ENCODE results near the gene ATP13A2. TPM values are rescaled to one million over a fixed set of nuclear protein-coding genes. Genes with fewer than 3 reads are reported as not detected.

ATP13A2 gene
- total RNA-seq, 8 experiments from 2014 or later = 32.2 to 80.0 (median 55.8) TPM

GRCh38 chr1:17027403-17027802, 15.7 kb upstream of the ATP13A2 start:
- no peak overlapping the region for H3K4me3 ChIP-seq
- WGBS, 10 experiments = 8 to 92% (median 70%) methylated on average over 1 to 5 of the region's 5 CpGs; no CpG with 5 or more reads in 3 of the 10 experiments
- no peaks in the 10 kb centered on the region for H3K4me1 ChIP-seq (replicated peaks in 1 of 2)
- peak in 3 of 8 experiments; percentile 78 to 94 (median 84) for ATAC-seq (replicated peaks in 6 of 8)
- no peak overlapping the region for H3K27ac ChIP-seq
- in situ Hi-C loops (cut with MboI; ENCODE audit: low pct_unique_long_range_greater_than_20kb in 2 of 9, low sequenced_read_pairs in 9 of 9, unreplicated experiment in 9 of 9) = loop anchor here in 1 of 9 experiments (25.0 kb wide), 1 partner anchor 390 kb away; no protein-coding TSS in a partner anchor

DNA sequence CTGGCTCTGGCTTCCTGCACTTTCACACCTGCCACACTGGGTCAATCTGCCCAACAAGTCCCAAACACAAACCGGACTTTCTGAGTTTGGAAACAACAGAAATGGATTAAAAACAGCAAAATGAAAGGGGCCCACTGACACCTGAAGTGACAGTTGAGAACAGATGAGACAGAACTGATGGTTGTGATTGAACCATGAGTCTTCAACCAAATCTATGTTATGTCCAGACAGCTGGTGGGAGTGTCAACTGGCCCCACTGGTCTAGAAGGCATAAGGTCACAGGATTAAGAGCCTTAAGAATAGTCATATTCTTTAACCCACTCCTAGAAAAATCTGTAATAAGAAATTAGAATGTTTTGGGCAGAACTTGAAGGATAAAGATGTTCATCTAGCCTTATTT, 13.0 kb upstream of the ATP13A2 start:
- in situ Hi-C loops (cut with MboI; ENCODE audit: low pct_unique_long_range_greater_than_20kb in 2 of 9, low sequenced_read_pairs in 9 of 9, unreplicated experiment in 9 of 9) = loop anchor here in 2 of 9 experiments (25.0 kb wide), 1 partner anchor 387 kb away; no protein-coding TSS in a partner anchor
- ATAC-seq (replicated peaks in 6 of 8) = no peak
- 83 to 100% (median 100%) methylated on average over 1 of the region's 1 CpG; no CpG with 5 or more reads in 5 of the 10 experiments for WGBS, 10 experiments
- Histone ChIP-seq H3K4me3 (no peak overlapping the region), H3K4me1 (replicated peaks in 1 of 2) (no peaks in the 10 kb centered on the region), H3K27ac (no peak overlapping the region)

- H3K4me1 ChIP-seq (replicated peaks in 1 of 2) = no peaks in the 10 kb centered on the region
- H3K27ac ChIP-seq = no peak overlapping the region
- in situ Hi-C loops (cut with MboI; ENCODE audit: low pct_unique_long_range_greater_than_20kb in 2 of 9, low sequenced_read_pairs in 9 of 9, unreplicated experiment in 9 of 9) = loop anchor here in 1 of 9 experiments (25.0 kb wide), 1 partner anchor 386 kb away; no protein-coding TSS in a partner anchor
- WGBS, 10 experiments = 60 to 100% (median 85%) methylated on average over 1 to 3 of the region's 3 CpGs; no CpG with 5 or more reads in 4 of the 10 experiments
- no peak overlapping the region for H3K4me3 ChIP-seq
- no peak for ATAC-seq (replicated peaks in 6 of 8)
These were observed 11.8 kb upstream of the ATP13A2 start for GRCh38 chr1:17023573-17023972.

DNA sequence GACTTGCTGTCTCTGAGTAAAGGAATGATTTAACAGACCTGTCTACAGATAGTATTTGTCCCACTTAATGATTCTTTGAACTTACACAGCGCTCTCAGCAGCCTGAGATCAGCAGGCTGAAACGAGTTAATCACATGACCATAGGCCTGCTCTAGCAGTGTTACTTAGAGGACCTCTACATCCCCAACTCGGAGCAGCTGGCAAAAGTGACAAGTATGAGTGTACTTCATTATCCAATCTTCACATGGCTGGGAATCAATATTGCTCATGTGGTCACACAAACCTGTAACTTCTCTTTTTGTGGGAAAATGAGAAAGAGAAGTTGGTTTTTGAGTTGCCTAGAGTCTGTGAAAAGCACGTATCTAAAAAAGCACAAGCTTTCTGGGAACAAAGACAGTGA, 11.4 kb upstream of the ATP13A2 start:
- no peak overlapping the region for H3K27ac ChIP-seq
- H3K4me1 ChIP-seq (replicated peaks in 1 of 2) = no peaks in the 10 kb centered on the region
- ATAC-seq (replicated peaks in 6 of 8) = peak in 2 of 8 experiments; percentile 50 to 51
- no peak overlapping the region for H3K4me3 ChIP-seq
- WGBS, 10 experiments = 39 to 100% (median 80%) methylated on average over 1 to 4 of the region's 4 CpGs
- in situ Hi-C loops (cut with MboI; ENCODE audit: low pct_unique_long_range_greater_than_20kb in 2 of 9, low sequenced_read_pairs in 9 of 9, unreplicated experiment in 9 of 9) = loop anchor here in 1 of 9 experiments (25.0 kb wide), 1 partner anchor 386 kb away; no protein-coding TSS in a partner anchor

GRCh38 chr1:17021896-17022295, 10.2 kb upstream of the ATP13A2 start:
- no peak for ATAC-seq (replicated peaks in 6 of 8)
- H3K27ac ChIP-seq = no peak overlapping the region
- 81 to 100% (median 95%) methylated on average over 1 to 10 of the region's 10 CpGs for WGBS, 10 experiments
- no peaks in the 10 kb centered on the region for H3K4me1 ChIP-seq (replicated peaks in 1 of 2)
- in situ Hi-C loops (cut with MboI; ENCODE audit: low pct_unique_long_range_greater_than_20kb in 2 of 9, low sequenced_read_pairs in 9 of 9, unreplicated experiment in 9 of 9) = loop anchor here in 1 of 9 experiments (25.0 kb wide), 1 partner anchor 385 kb away; no protein-coding TSS in a partner anchor
- no peak overlapping the region for H3K4me3 ChIP-seq

DNA sequence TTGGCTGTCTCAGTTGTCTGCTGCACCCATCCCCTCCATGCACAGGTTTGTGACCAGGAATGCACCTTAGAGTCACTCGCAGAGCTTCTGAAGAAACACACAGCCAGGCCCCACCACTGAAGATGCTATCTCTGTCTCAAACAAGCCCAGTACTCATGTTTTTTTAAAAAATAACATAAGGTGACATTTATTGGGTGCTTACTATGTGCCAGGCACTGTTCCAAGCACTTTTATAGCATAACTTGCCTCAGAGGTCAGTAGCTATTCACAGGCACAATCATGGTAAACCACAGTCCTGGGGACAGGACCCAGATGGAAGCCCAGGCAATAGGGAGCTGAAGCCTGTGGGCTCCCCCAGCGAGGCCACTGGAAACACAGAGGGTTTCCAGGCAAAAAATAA, 8.8 kb upstream of the ATP13A2 start:
- 86 to 100% (median 100%) methylated on average over 1 to 2 of the region's 2 CpGs; no CpG with 5 or more reads in 3 of the 10 experiments for WGBS, 10 experiments
- ATAC-seq (replicated peaks in 6 of 8) = no peak
- Histone ChIP-seq H3K4me1 (replicated peaks in 1 of 2) (peaks cover 0 to 6% of the 10 kb centered on the region in 2 donors), H3K27ac (no peak overlapping the region), H3K4me3 (no peak overlapping the region)
- in situ Hi-C loops (cut with MboI; ENCODE audit: low pct_unique_long_range_greater_than_20kb in 2 of 9, low sequenced_read_pairs in 9 of 9, unreplicated experiment in 9 of 9) = loop anchor here in 1 of 9 experiments (25.0 kb wide), 1 partner anchor 383 kb away; no protein-coding TSS in a partner anchor

GRCh38 chr1:17018849-17019248, 7.1 kb upstream of the ATP13A2 start:
- Histone ChIP-seq H3K4me3 (no peak overlapping the region), H3K4me1 (replicated peaks in 1 of 2) (peaks cover 0 to 6% of the 10 kb centered on the region in 2 donors), H3K27ac (no peak overlapping the region)
- 0 to 83% (median 32%) methylated on average over 1 of the region's 1 CpG; no CpG with 5 or more reads in 4 of the 10 experiments for WGBS, 10 experiments
- no peak for ATAC-seq (replicated peaks in 6 of 8)
- in situ Hi-C loops (cut with MboI; ENCODE audit: low pct_unique_long_range_greater_than_20kb in 2 of 9, low sequenced_read_pairs in 9 of 9, unreplicated experiment in 9 of 9) = loop anchor here in 1 of 9 experiments (25.0 kb wide), 1 partner anchor 382 kb away; no protein-coding TSS in a partner anchor

- in situ Hi-C loops (cut with MboI; ENCODE audit: low pct_unique_long_range_greater_than_20kb in 2 of 9, low sequenced_read_pairs in 9 of 9, unreplicated experiment in 9 of 9) = loop anchor here in 1 of 9 experiments (25.0 kb wide), 1 partner anchor 380 kb away; no protein-coding TSS in a partner anchor
- no peak for ATAC-seq (replicated peaks in 6 of 8)
- H3K4me3 ChIP-seq = no peak overlapping the region
These were observed 5.7 kb upstream of the ATP13A2 start for GRCh38 chr1:17017435-17017834.

GRCh38 chr1:17016317-17016661, 4.6 kb upstream of the ATP13A2 start:
- in situ Hi-C loops (cut with MboI; ENCODE audit: low pct_unique_long_range_greater_than_20kb in 2 of 9, low sequenced_read_pairs in 9 of 9, unreplicated experiment in 9 of 9) = loop anchor here in 1 of 9 experiments (25.0 kb wide), 1 partner anchor 379 kb away; no protein-coding TSS in a partner anchor
- 7 to 54% (median 33%) methylated on average over 2 to 5 of the region's 5 CpGs; no CpG with 5 or more reads in 3 of the 10 experiments for WGBS, 10 experiments
- ATAC-seq (replicated peaks in 6 of 8) = peak in 1 of 8 experiments; percentile 9
- H3K4me3 ChIP-seq = no peak overlapping the region
- H3K27ac ChIP-seq = peak overlapping the region; percentile 12 to 13
- peaks cover 3 to 6% of the 10 kb centered on the region in 2 donors for H3K4me1 ChIP-seq (replicated peaks in 1 of 2)

More at GRCh38 chr1:17017435-17017834, 5.7 kb upstream of the ATP13A2 start:
- peaks cover 0 to 6% of the 10 kb centered on the region in 2 donors for H3K4me1 ChIP-seq (replicated peaks in 1 of 2)
- H3K27ac ChIP-seq = no peak overlapping the region
- 83 to 100% (median 97%) methylated on average over 1 to 7 of the region's 7 CpGs; no CpG with 5 or more reads in 2 of the 10 experiments for whole genome bisulfite sequencing, 10 experiments

DNA sequence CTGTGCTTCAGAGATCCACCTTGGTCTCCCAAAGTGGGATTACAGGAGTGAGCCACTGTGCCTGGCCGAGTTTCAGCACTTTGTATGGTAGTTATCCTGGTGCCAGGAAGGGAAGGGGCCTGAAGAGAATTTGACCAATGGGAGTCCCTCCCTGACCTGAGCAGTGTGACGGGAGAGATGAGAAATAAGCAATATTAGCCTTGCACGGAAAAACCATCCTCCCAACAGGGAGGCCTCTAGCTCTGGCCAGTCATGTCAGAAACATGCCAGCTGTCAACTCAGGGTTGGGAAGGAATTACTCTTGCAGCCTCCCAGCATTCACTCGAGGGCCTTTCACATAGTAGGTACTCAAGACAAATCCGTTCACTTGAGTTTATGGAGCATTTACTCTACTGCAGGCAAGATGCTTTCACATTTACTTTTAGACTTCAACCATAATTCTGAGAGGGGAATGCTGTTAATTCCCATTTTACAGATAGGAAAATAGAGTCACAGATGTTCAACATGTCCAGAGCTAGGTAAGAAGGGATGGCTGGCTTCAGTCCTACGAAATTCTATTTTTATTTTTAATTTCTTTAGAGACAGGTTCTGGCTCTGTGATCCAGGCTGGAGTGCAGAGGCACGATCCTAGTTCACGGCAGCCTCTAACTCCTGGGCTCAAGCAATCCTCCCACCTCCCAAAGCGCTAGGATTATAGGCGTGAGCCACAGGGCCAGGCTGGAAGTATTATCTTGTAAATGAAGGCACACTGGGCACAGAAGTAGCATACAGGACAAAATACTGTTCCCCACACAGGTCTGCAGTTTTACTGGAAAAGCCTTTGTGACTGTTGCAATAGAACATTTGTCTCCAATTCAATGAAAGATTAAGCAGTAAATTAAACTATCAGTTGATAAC, 3.2 kb upstream of the ATP13A2 start:
- in situ Hi-C loops (cut with MboI; ENCODE audit: low pct_unique_long_range_greater_than_20kb in 2 of 9, low sequenced_read_pairs in 9 of 9, unreplicated experiment in 9 of 9) = loop anchor here in 1 of 9 experiments (25.0 kb wide), 1 partner anchor 378 kb away; no protein-coding TSS in a partner anchor
- Histone ChIP-seq H3K4me1 (replicated peaks in 1 of 2) (peaks cover 12 to 13% of the 10 kb centered on the region in 2 donors), H3K27ac (no peak overlapping the region), H3K4me3 (no peak overlapping the region)
- WGBS, 10 experiments = 40 to 70% (median 55%) methylated on average over 1 to 10 of the region's 10 CpGs; no CpG with 5 or more reads in 2 of the 10 experiments
- ATAC-seq (replicated peaks in 6 of 8) = no peak

- no peak for ATAC-seq (replicated peaks in 6 of 8)
- H3K27ac ChIP-seq = no peak overlapping the region
- 50 to 100% (median 83%) methylated on average over 1 to 13 of the region's 13 CpGs for WGBS, 10 experiments
- H3K4me3 ChIP-seq = no peak overlapping the region
- in situ Hi-C loops (cut with MboI; ENCODE audit: low pct_unique_long_range_greater_than_20kb in 2 of 9, low sequenced_read_pairs in 9 of 9, unreplicated experiment in 9 of 9) = loop anchor here in 1 of 9 experiments (25.0 kb wide), 1 partner anchor 376 kb away; no protein-coding TSS in a partner anchor
- peaks cover 12 to 13% of the 10 kb centered on the region in 2 donors for H3K4me1 ChIP-seq (replicated peaks in 1 of 2)
These were observed 2.0 kb upstream of the ATP13A2 start for GRCh38 chr1:17013491-17014320.

Measured in motor neuron (in vitro differentiated cells).